HG03378 (cell line): ENCODE measurements around the gene BHLHA15.

Experiments
- ATAC-seq: cut with Tn5 transposase; IDR thresholded peaks from one replicate; pipeline ENCODE4 v1.9.1; 2021; ENCODE audit warnings: mild to moderate bottlenecking, moderate library complexity; ENCODE audit not compliant: unreplicated experiment

Gene BHLHA15

GRCh38 chr7:98186452-98187137 lies 24.6 kb upstream of the BHLHA15 start:
- ATAC-seq = no peak

GRCh38 chr7:98187138-98187502 lies 24.1 kb upstream of the BHLHA15 start:
- no peak for ATAC-seq

GRCh38 chr7:98189559-98189958 lies 21.7 kb upstream of the BHLHA15 start:
- ATAC-seq = no peak

- ATAC-seq = no peak
These were observed 19.4 kb upstream of the BHLHA15 start for GRCh38 chr7:98191668-98192431.

GRCh38 chr7:98192781-98193457 lies 18.3 kb upstream of the BHLHA15 start:
- ATAC-seq = no peak

GRCh38 chr7:98193474-98194180 lies 17.6 kb upstream of the BHLHA15 start:
- ATAC-seq = no peak

- ATAC-seq = no peak
These were observed 17.1 kb upstream of the BHLHA15 start for GRCh38 chr7:98194186-98194585.

GRCh38 chr7:98194672-98195457 lies 16.4 kb upstream of the BHLHA15 start:
- no peak for ATAC-seq

GRCh38 chr7:98196706-98197605 lies 14.3 kb upstream of the BHLHA15 start:
- no peak for ATAC-seq

GRCh38 chr7:98199131-98199530 lies 12.1 kb upstream of the BHLHA15 start:
- no peak for ATAC-seq

GRCh38 chr7:98200364-98200763 lies 10.9 kb upstream of the BHLHA15 start:
- ATAC-seq = peak; percentile 43

- ATAC-seq = peak; percentile 93
These were observed 8.7 kb upstream of the BHLHA15 start for GRCh38 chr7:98202367-98203195.

- ATAC-seq = no peak
These were observed 7.8 kb upstream of the BHLHA15 start for GRCh38 chr7:98203261-98203963.

- no peak for ATAC-seq
These were observed 7.2 kb upstream of the BHLHA15 start for GRCh38 chr7:98203964-98204605.

GRCh38 chr7:98204670-98205069 lies 6.6 kb upstream of the BHLHA15 start:
- no peak for ATAC-seq

- ATAC-seq = no peak
These were observed 5.9 kb upstream of the BHLHA15 start for GRCh38 chr7:98205162-98205845.
